ENCODE data around the gene SCIN. TPM values are rescaled to one million over a fixed set of nuclear protein-coding genes. Genes with fewer than 3 reads are reported as not detected.

The SCIN gene
- total RNA-seq, 1 donor from 2014 or later, result 6.3 TPM

GRCh38 chr7:12692479-12693259, 122.1 kb downstream of the SCIN start:
- DNase-seq (ENCODE audit: low read depth), result no peak
- TF ChIP-seq CTCF (conservative IDR thresholded peaks at IDR 0.05; ENCODE audit: low read depth, low read length), result no peak
- no peak overlapping the region for H3K4me3 ChIP-seq (ENCODE audit: low read depth, low read length)

- no peak for DNase-seq (ENCODE audit: low read depth)
- H3K4me3 ChIP-seq (ENCODE audit: low read depth, low read length), result no peak overlapping the region
- no peak for TF ChIP-seq CTCF (conservative IDR thresholded peaks at IDR 0.05; ENCODE audit: low read depth, low read length)
Observed at GRCh38 chr7:12694817-12695216, 124.3 kb downstream of the SCIN start.

- no peak overlapping the region for H3K4me3 ChIP-seq (ENCODE audit: low read depth, low read length)
- no peak for TF ChIP-seq CTCF (conservative IDR thresholded peaks at IDR 0.05; ENCODE audit: low read depth, low read length)
- no peak for DNase-seq (ENCODE audit: low read depth)
Observed at GRCh38 chr7:12695965-12696364, 125.4 kb downstream of the SCIN start.

- no peak for TF ChIP-seq CTCF (conservative IDR thresholded peaks at IDR 0.05; ENCODE audit: low read depth, low read length)
- DNase-seq (ENCODE audit: low read depth), result no peak
Observed at GRCh38 chr7:12699299-12699698, 128.8 kb downstream of the SCIN start.

GRCh38 chr7:12701433-12701832, 130.9 kb downstream of the SCIN start:
- TF ChIP-seq CTCF (conservative IDR thresholded peaks at IDR 0.05; ENCODE audit: low read depth, low read length), result no peak
- H3K4me3 ChIP-seq (ENCODE audit: low read depth, low read length), result no peak overlapping the region
- DNase-seq (ENCODE audit: low read depth), result no peak

More at GRCh38 chr7:12699299-12699698, 128.8 kb downstream of the SCIN start:
- H3K4me3 ChIP-seq (ENCODE audit: low read depth, low read length), result no peak overlapping the region

- no peak overlapping the region for H3K4me3 ChIP-seq (ENCODE audit: low read depth, low read length)
- no peak for DNase-seq (ENCODE audit: low read depth)
- no peak for TF ChIP-seq CTCF (conservative IDR thresholded peaks at IDR 0.05; ENCODE audit: low read depth, low read length)
Observed at GRCh38 chr7:12703881-12704280, 133.4 kb downstream of the SCIN start.

GRCh38 chr7:12705878-12706277, 135.4 kb downstream of the SCIN start:
- no peak overlapping the region for H3K4me3 ChIP-seq (ENCODE audit: low read depth, low read length)
- no peak for DNase-seq (ENCODE audit: low read depth)
- no peak for TF ChIP-seq CTCF (conservative IDR thresholded peaks at IDR 0.05; ENCODE audit: low read depth, low read length)

Measured in epithelial cell of proximal tubule (primary cell).